NCI-H526 treated with DMSO at 0.1 percent for 48 hours (cell line): ENCODE measurements around the gene GOLGA5.

Source experiments
- DNase-seq: peaks from one replicate; lab custom pipeline; 2025; lab: John Stamatoyannopoulos, UW

Gene GOLGA5

GRCh38 chr14:92880851-92881250 lies 86.7 kb downstream of the GOLGA5 start:
- peak; percentile 21 for DNase-seq

GRCh38 chr14:92883066-92883465 lies 89.0 kb downstream of the GOLGA5 start:
- no peak for DNase-seq

GRCh38 chr14:92884410-92884809 lies 90.3 kb downstream of the GOLGA5 start:
- DNase-seq: no peak

- DNase-seq: no peak
Measured at GRCh38 chr14:92885279-92886061, 91.4 kb downstream of the GOLGA5 start.

- no peak for DNase-seq
Measured at GRCh38 chr14:92886337-92886736, 92.2 kb downstream of the GOLGA5 start.

GRCh38 chr14:92887157-92887556 lies 93.1 kb downstream of the GOLGA5 start:
- no peak for DNase-seq

GRCh38 chr14:92888896-92889295 lies 94.8 kb downstream of the GOLGA5 start:
- DNase-seq: no peak
